Measurements from ENCODE around the gene PNMT. TPM values are rescaled to one million over a fixed set of nuclear protein-coding genes. Genes with fewer than 3 reads are reported as not detected.

PNMT gene
- total RNA-seq, 2 experiments from 2014 or later, result not detected

- POLR2A ChIA-PET, result interaction anchor here (0.6 kb wide), 1 partner anchor 136 kb away, joined by 3 read pairs; no protein-coding TSS in a partner anchor
- Histone ChIP-seq H3K79me2 (ENCODE audit: insufficient read depth, low read depth, low read length) (no peaks in the 10 kb centered on the region), H3K4me2 (ENCODE audit: low read length) (no peak overlapping the region), H3K9me2 (ENCODE audit: insufficient read depth, low read length) (no peaks in the 10 kb centered on the region), H4K20me1 (ENCODE audit: insufficient read depth, low read length) (no peaks in the 10 kb centered on the region), H3K9me3 (ENCODE audit: low read length) (no peaks in the 10 kb centered on the region), H2AFZ (ENCODE audit: low read length) (no peak overlapping the region), H3K4me1 (ENCODE audit: insufficient read depth, low read length, poor library complexity, severe bottlenecking) (peaks cover 37% of the 10 kb centered on the region), H3K36me3 (ENCODE audit: insufficient read depth, low read length) (no peaks in the 10 kb centered on the region; the same call in 1 of the 2 replicates), H3K4me3 (ENCODE audit: low read depth, low read length, poor library complexity, severe bottlenecking) (no peak overlapping the region), H3K27ac (ENCODE audit: low read depth, low read length, poor library complexity, severe bottlenecking) (no peak overlapping the region)
- CTCF ChIA-PET (ENCODE audit: unreplicated experiment), result no interaction called here
- BruUV-seq (replicated peaks), result no TSS peak
- intact Hi-C loops (cut with micrococcal nuclease; ENCODE audit: unreplicated experiment), result loop anchor here (5.0 kb wide), 1 partner anchor 243 kb away; the partner anchor contains the start of gene IKZF3
- TF ChIP-seq CTCF (conservative IDR thresholded peaks at IDR 0.05; ENCODE audit: low read length) (no peak), EZH2phosphoT487 (IDR thresholded peaks at IDR 0.05; ENCODE audit: borderline replicate concordance, low read depth, low read length) (no peak)
- DNase-seq (ENCODE audit: low spot score), result no peak
Measured at GRCh38 chr17:39619786-39620101, 48.5 kb upstream of the PNMT start.

GRCh38 chr17:39621523-39622379, 46.5 kb upstream of the PNMT start:
- no peaks in the 10 kb centered on the region; the same call in 1 of the 2 replicates for H3K36me3 ChIP-seq (ENCODE audit: insufficient read depth, low read length)
- peak overlapping the region; percentile 53 for H3K27ac ChIP-seq (ENCODE audit: low read depth, low read length, poor library complexity, severe bottlenecking)
- BruUV-seq (replicated peaks), result no TSS peak
- intact Hi-C loops (cut with micrococcal nuclease; ENCODE audit: unreplicated experiment), result loop anchor here (1.0 to 5.0 kb wide), 4 partner anchors 51 to 359 kb away; partner anchors contain the start of genes IKZF3 and PSMD3
- ChIA-PET CTCF (ENCODE audit: unreplicated experiment) (interaction anchor here (0.5 to 1.6 kb wide), 6 partner anchors 10 to 447 kb away, joined by 3 to 5 read pairs (median 4); partner anchors contain the start of gene STARD3), POLR2A (no interaction called here)
- peak overlapping the region; percentile 63 for H3K4me2 ChIP-seq (ENCODE audit: low read length)
- no peaks in the 10 kb centered on the region for H3K79me2 ChIP-seq (ENCODE audit: insufficient read depth, low read depth, low read length)
- TF ChIP-seq EZH2phosphoT487 (IDR thresholded peaks at IDR 0.05; ENCODE audit: borderline replicate concordance, low read depth, low read length) (no peak), CTCF (conservative IDR thresholded peaks at IDR 0.05; ENCODE audit: low read length) (peak; percentile 100)
- H3K4me1 ChIP-seq (ENCODE audit: insufficient read depth, low read length, poor library complexity, severe bottlenecking), result peaks cover 37% of the 10 kb centered on the region
- peak overlapping the region; percentile 36 for H3K4me3 ChIP-seq (ENCODE audit: low read depth, low read length, poor library complexity, severe bottlenecking)
- no peaks in the 10 kb centered on the region for H3K9me3 ChIP-seq (ENCODE audit: low read length)
- H2AFZ ChIP-seq (ENCODE audit: low read length), result peak overlapping the region; percentile 86
- peak; percentile 87 for DNase-seq (ENCODE audit: low spot score)
- H3K9me2 ChIP-seq (ENCODE audit: insufficient read depth, low read length), result no peaks in the 10 kb centered on the region
- no peaks in the 10 kb centered on the region for H4K20me1 ChIP-seq (ENCODE audit: insufficient read depth, low read length)
